H1 (cell line): ENCODE measurements around the gene PRKCD. TPM values are rescaled to one million over a fixed set of nuclear protein-coding genes. Genes with fewer than 3 reads are reported as not detected.

ENCODE experiments used
- ASH2L ChIP-seq: fragments of 200-600, 300-600 bp; sonication (generic); IDR thresholded peaks from one replicate; pipeline ENCODE4 v1.7.1; 2017; ENCODE audit warnings: low read length
- BACH1 ChIP-seq: IDR thresholded peaks from 2 replicates; pipeline ENCODE4 v1.6.1; 2012; ENCODE audit warnings: low read length, improper control_type of control experiment
- CHD2 ChIP-seq: IDR thresholded peaks from 2 replicates; pipeline ENCODE4 v1.6.1; 2012; ENCODE audit warnings: low read length, improper control_type of control experiment
- EP300 ChIP-seq, 2 experiments: IDR thresholded peaks; 1 replicate in 1 of 2; 2 replicates in 1 of 2; pipeline ENCODE4 v1.6.1; 2011 to 2012; ENCODE audit warnings: low read depth in 2 of 2, low read length in 2 of 2, mild to moderate bottlenecking in 2 of 2, borderline replicate concordance in 1 of 2, inconsistent platforms in 1 of 2, moderate library complexity in 1 of 2
- GABPA ChIP-seq: IDR thresholded peaks from 2 replicates; pipeline ENCODE4 v1.6.1; 2011; ENCODE audit warnings: mild to moderate bottlenecking, low read length, moderate library complexity, borderline replicate concordance; ENCODE audit not compliant: insufficient read depth
- GTF2F1 ChIP-seq: IDR thresholded peaks from 2 replicates; pipeline ENCODE4 v1.6.1; 2012; ENCODE audit warnings: low read depth, low read length, improper control_type of control experiment, borderline replicate concordance
- HDAC2 ChIP-seq, 2 experiments: fragments of 300-600 bp in 1 of 2; sonication (generic) in 1 of 2; IDR thresholded peaks; 2 replicates each; pipeline ENCODE4 v1.6.1; 2011 to 2012; ENCODE audit warnings: low read depth in 2 of 2, low read length in 2 of 2, mild to moderate bottlenecking in 2 of 2, moderate library complexity in 2 of 2, borderline replicate concordance in 1 of 2, inconsistent platforms in 1 of 2
- NRF1 ChIP-seq: IDR thresholded peaks from 2 replicates; pipeline ENCODE4 v1.6.1; 2011; ENCODE audit warnings: mild to moderate bottlenecking, low read depth, low read length, improper control_type of control experiment
- PHF8 ChIP-seq: fragments of 200-600 bp; sonication (generic); conservative IDR thresholded peaks from 2 replicates; pipeline ENCODE4 v1.7.1; 2012; ENCODE audit warnings: low read depth, mild to moderate bottlenecking, inconsistent platforms, low read length, moderate library complexity
- POLR2A ChIP-seq, 2 experiments: IDR thresholded peaks; 1 replicate in 1 of 2; 2 replicates in 1 of 2; pipeline ENCODE4 v1.6.1; 2011; ENCODE audit warnings: low read depth in 2 of 2, low read length in 2 of 2, mild to moderate bottlenecking in 2 of 2; ENCODE audit errors: control extremely low read depth in 1 of 2
- RAD21 ChIP-seq, 2 experiments: IDR thresholded peaks in 1 of 2; conservative IDR thresholded peaks in 1 of 2; 2 replicates each; pipeline ENCODE4 v1.6.1; 2011; ENCODE audit warnings: low read depth in 2 of 2, low read length in 2 of 2, improper control_type of control experiment in 1 of 2, inconsistent platforms in 1 of 2, mild to moderate bottlenecking in 1 of 2, moderate library complexity in 1 of 2
- RBBP5 ChIP-seq: IDR thresholded peaks from 2 replicates; pipeline ENCODE4 v1.7.1; 2012; ENCODE audit warnings: low read depth, mild to moderate bottlenecking, inconsistent platforms, low read length, moderate library complexity, borderline replicate concordance
- RFX5 ChIP-seq: IDR thresholded peaks from 2 replicates; pipeline ENCODE4 v1.6.1; 2011; ENCODE audit warnings: low read depth, low read length, improper control_type of control experiment, borderline replicate concordance
- RXRA ChIP-seq: IDR thresholded peaks from 2 replicates; pipeline ENCODE4 v1.6.1; 2011; ENCODE audit warnings: low read depth, mild to moderate bottlenecking, low read length, moderate library complexity; ENCODE audit not compliant: insufficient read depth
- SIX5 ChIP-seq: IDR thresholded peaks from 2 replicates; pipeline ENCODE4 v1.6.1; 2011; ENCODE audit warnings: mild to moderate bottlenecking, low read depth, low read length
- TAF1 ChIP-seq: IDR thresholded peaks from 2 replicates; pipeline ENCODE4 v1.6.1; 2011; ENCODE audit warnings: mild to moderate bottlenecking, low read depth, low read length
- TBP ChIP-seq: IDR thresholded peaks from 2 replicates; pipeline ENCODE4 v1.6.1; 2011; ENCODE audit warnings: low read depth, low read length, improper control_type of control experiment
- TEAD4 ChIP-seq: IDR thresholded peaks from 2 replicates; pipeline ENCODE4 v1.6.1; 2012; ENCODE audit warnings: low read depth, low read length, inconsistent platforms, mixed read lengths
- polyA plus RNA-seq, 7 experiments: library from polyadenylated mRNA; depleted of rRNA in 3 of 7; stranded (reverse) in 5 of 7; unstranded in 2 of 7; fragments of >200 nt in 5 of 7; fragments of 200-250 nt in 2 of 7; gene quantifications; 1 replicate in 5 of 7; 2 replicates in 1 of 7; 4 replicates in 1 of 7; pipeline versions ENCODE4 v1.2.1 to v1.2.3, GENCODE V29; 2011 to 2013; ENCODE audit warnings: missing spikeins in 2 of 7, mixed read lengths in 2 of 7
- total RNA-seq: library from RNA; stranded (reverse); fragmentation: NEBNext Ultra II Directional; extraction: Animal tissue kit (Norgen Biotek cat#: 25700); gene quantifications from 2 replicates; pipeline ENCODE4 v1.2.1, GENCODE V29; 2021
- TF ChIP-seq, protein P1 (sequence below): IDR thresholded peaks from 2 replicates; pipeline ENCODE4 v1.6.1; 2012; ENCODE audit warnings: inconsistent platforms
- TF ChIP-seq, protein P2 (sequence below), 3 experiments: IDR thresholded peaks; 1 replicate in 2 of 3; 2 replicates in 1 of 3; pipeline versions ENCODE4 v1.5.1 to v1.6.1; 2011; ENCODE audit warnings: low read length in 3 of 3, mild to moderate bottlenecking in 3 of 3, inconsistent platforms in 2 of 3, low read depth in 1 of 3, moderate library complexity in 1 of 3; ENCODE audit not compliant: insufficient read depth in 1 of 3; ENCODE audit errors: control extremely low read depth in 1 of 3

The PRKCD gene
- total and polyA plus RNA-seq, 2 of the 8 experiments (the other 6 are each of a cell fraction or from before 2014, with no cell fraction given), result 22.6 to 23.9 TPM

DNA sequence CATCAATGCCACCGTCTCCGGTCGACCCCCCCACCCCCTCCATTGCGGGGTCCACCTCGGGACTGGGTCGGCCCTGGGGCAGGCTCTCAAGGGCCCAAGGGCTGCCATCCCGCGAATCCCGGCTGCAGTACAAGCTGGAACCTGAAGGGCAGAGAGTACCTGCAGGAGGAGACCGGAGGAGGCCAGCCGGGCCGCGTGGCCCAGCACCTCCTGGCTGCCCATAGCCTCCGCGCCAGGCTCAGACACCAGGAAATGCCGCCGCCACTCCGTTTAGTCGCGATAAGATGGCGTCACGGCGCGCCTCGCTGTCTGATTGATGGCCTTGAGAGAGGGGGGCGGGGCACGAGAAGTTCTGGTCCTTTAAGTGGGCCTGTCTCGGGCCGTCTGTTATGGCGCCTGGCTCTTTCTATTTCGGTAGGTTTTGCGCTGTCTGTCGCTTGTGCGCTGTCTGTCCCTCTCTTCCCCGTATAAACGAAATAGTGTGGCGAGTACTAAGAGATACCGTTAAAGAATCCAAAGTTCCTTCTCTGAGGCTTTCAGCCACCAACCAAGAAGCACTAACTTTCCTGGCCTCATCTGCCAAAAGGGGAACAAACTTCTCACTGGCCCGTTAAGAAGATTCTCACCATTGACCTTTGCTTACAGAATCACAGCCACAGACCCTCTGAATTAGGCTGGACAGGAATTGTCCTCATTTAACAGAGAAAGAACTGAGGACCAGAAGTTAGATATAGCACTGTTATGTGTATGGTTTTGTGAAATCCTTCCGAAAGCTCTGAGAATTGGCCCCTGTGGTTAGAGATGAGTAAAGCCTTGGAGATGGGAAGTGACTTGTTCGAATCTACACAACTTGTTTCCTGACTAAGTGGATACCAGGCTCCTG lies 30.6 kb upstream of the PRKCD start, which contains the start of gene RFT1 (continued):
- TF ChIP-seq TBP (peak; percentile 92), ASH2L (peak; percentile 86), TAF1 (peak; percentile 89), SIX5 (no peak), RFX5 (no peak), GTF2F1 (peak; percentile 78; the same call in 1 of the 2 replicates), CHD2 (0 out of 2 replicates have a peak, but pooled peaks have one; percentile 40), NRF1 (no peak), RBBP5 (peak; percentile 67), TEAD4 (peak; percentile 64), GABPA (no peak), EP300 (IDR thresholded peaks at IDR 0.05; ENCODE audit: borderline replicate concordance in 1 of 2, low read depth in 2 of 2, low read length in 2 of 2) (peak in 1 of 2 experiments; percentile 55; a peak in 1 of 3 replicates), PHF8 (peak; percentile 95), RXRA (no peak), HDAC2 (IDR thresholded peaks at IDR 0.05; ENCODE audit: borderline replicate concordance in 1 of 2, low read depth in 2 of 2, low read length in 2 of 2) (peak; percentile 32 to 41; a peak in 1 of 4 replicates), POLR2A (IDR thresholded peaks at IDR 0.05; ENCODE audit: control extremely low read depth in 1 of 2, low read depth in 2 of 2, low read length in 2 of 2) (peak; percentile 89 to 97), BACH1 (no peak), RAD21 (IDR thresholded peaks at IDR 0.05 in 1 of 2, conservative IDR thresholded peaks at IDR 0.05 in 1 of 2; ENCODE audit: low read depth in 2 of 2, low read length in 2 of 2) (peak in 1 of 2 experiments; percentile 13; a peak in 2 of 4 replicates)
- TF ChIP-seq, protein P1, sequence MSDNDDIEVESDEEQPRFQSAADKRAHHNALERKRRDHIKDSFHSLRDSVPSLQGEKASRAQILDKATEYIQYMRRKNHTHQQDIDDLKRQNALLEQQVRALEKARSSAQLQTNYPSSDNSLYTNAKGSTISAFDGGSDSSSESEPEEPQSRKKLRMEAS, result peak; percentile 97
- TF ChIP-seq, protein P2, sequence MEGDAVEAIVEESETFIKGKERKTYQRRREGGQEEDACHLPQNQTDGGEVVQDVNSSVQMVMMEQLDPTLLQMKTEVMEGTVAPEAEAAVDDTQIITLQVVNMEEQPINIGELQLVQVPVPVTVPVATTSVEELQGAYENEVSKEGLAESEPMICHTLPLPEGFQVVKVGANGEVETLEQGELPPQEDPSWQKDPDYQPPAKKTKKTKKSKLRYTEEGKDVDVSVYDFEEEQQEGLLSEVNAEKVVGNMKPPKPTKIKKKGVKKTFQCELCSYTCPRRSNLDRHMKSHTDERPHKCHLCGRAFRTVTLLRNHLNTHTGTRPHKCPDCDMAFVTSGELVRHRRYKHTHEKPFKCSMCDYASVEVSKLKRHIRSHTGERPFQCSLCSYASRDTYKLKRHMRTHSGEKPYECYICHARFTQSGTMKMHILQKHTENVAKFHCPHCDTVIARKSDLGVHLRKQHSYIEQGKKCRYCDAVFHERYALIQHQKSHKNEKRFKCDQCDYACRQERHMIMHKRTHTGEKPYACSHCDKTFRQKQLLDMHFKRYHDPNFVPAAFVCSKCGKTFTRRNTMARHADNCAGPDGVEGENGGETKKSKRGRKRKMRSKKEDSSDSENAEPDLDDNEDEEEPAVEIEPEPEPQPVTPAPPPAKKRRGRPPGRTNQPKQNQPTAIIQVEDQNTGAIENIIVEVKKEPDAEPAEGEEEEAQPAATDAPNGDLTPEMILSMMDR (IDR thresholded peaks at IDR 0.05; ENCODE audit: control extremely low read depth in 1 of 3, insufficient read depth in 1 of 3, low read depth in 1 of 3, low read length in 3 of 3), result peak; percentile 15 to 57 (median 36)
